WTC11 (cell line): Measurements from ENCODE around the gene PPID. TPM values are rescaled to one million over a fixed set of nuclear protein-coding genes. Genes with fewer than 3 reads are reported as not detected.

Source experiments
- ATAC-seq: fragments of 200-7000 bp; cut with Tn5 transposase; 2 replicates; pipeline ENCODE4 v1.10.0; 2021; ENCODE audit warnings: mild to moderate bottlenecking, moderate library complexity
- CTCF ChIA-PET: fragments of 300-600 bp; sonication (Branson Sonifier 250); formaldehyde crosslinking; loops from one replicate; lab custom pipeline; 2021; ENCODE audit warnings: antibody characterized with exemption; lab: Charles Lee
- POLR2A ChIA-PET: fragments of 350-600 bp; sonication (Branson Sonifier 250); formaldehyde crosslinking; loops from one replicate; lab custom pipeline; 2021; ENCODE audit warnings: antibody characterized with exemption; lab: Charles Lee
- DNase-seq: peaks from one replicate; pipeline ENCODE4 v3.0.0; 2021; ENCODE audit warnings: low spot score
- H3K27ac Mint-ChIP-seq: 2 replicates; pipeline ENCODE4 v1.8.0; 2021; ENCODE audit warnings: mixed read lengths
- H3K27me3 Mint-ChIP-seq: 2 replicates; pipeline ENCODE4 v1.8.0; 2021; ENCODE audit warnings: low read depth, mild to moderate bottlenecking, moderate library complexity, mixed read lengths
- H3K36me3 Mint-ChIP-seq: 2 replicates; pipeline ENCODE4 v1.8.0; 2021; ENCODE audit warnings: mixed read lengths
- H3K4me1 Mint-ChIP-seq: 2 replicates; pipeline ENCODE4 v1.8.0; 2022; ENCODE audit warnings: mixed read lengths
- H3K4me3 Mint-ChIP-seq: 2 replicates; pipeline ENCODE4 v1.8.0; 2021; ENCODE audit warnings: mild to moderate bottlenecking, moderate library complexity, mixed read lengths
- H3K9me3 Mint-ChIP-seq: 2 replicates; pipeline ENCODE4 v1.8.0; 2021; ENCODE audit warnings: mixed read lengths
- AFF4 ChIP-seq: sonication (generic); formaldehyde crosslinking; IDR thresholded peaks from 2 replicates; pipeline ENCODE4 v1.8.1; 2023; ENCODE audit warnings: mild to moderate bottlenecking, missing genetic modification reagents, borderline replicate concordance
- CREM ChIP-seq: sonication (generic); formaldehyde crosslinking; IDR thresholded peaks from 2 replicates; pipeline ENCODE4 v1.8.1; 2022; ENCODE audit warnings: mild to moderate bottlenecking, missing genetic modification reagents, moderate library complexity
- FOXJ3 ChIP-seq: sonication (generic); formaldehyde crosslinking; IDR thresholded peaks from 2 replicates; pipeline ENCODE4 v1.9.0; 2021; ENCODE audit warnings: missing genetic modification reagents, mild to moderate bottlenecking, borderline replicate concordance
- FOXK1 ChIP-seq: sonication (generic); formaldehyde crosslinking; IDR thresholded peaks from 2 replicates; pipeline ENCODE4 v1.8.0; 2022; ENCODE audit warnings: mild to moderate bottlenecking, moderate library complexity, missing genetic modification reagents
- IRF1 ChIP-seq: sonication (generic); formaldehyde crosslinking; IDR thresholded peaks from 2 replicates; pipeline ENCODE4 v1.8.0; 2023; ENCODE audit warnings: missing genetic modification reagents
- MLX ChIP-seq: sonication (generic); formaldehyde crosslinking; IDR thresholded peaks from 2 replicates; pipeline ENCODE4 v1.8.1; 2023; ENCODE audit warnings: mild to moderate bottlenecking, missing genetic modification reagents, moderate library complexity
- NFE2L1 ChIP-seq: sonication (generic); formaldehyde crosslinking; IDR thresholded peaks from 2 replicates; pipeline ENCODE4 v1.8.1; 2023; ENCODE audit warnings: missing genetic modification reagents
- PRDM15 ChIP-seq: sonication (generic); formaldehyde crosslinking; IDR thresholded peaks from 2 replicates; pipeline ENCODE4 v1.8.0; 2022; ENCODE audit warnings: missing genetic modification reagents
- RELA ChIP-seq: sonication (generic); formaldehyde crosslinking; IDR thresholded peaks from 2 replicates; pipeline ENCODE4 v1.8.1; 2022; ENCODE audit warnings: missing genetic modification reagents, mild to moderate bottlenecking, borderline replicate concordance
- SMAD3 ChIP-seq: sonication (generic); formaldehyde crosslinking; IDR thresholded peaks from 2 replicates; pipeline ENCODE4 v1.8.0; 2022; ENCODE audit warnings: missing genetic modification reagents, mild to moderate bottlenecking, borderline replicate concordance
- SMAD4 ChIP-seq: sonication (generic); formaldehyde crosslinking; IDR thresholded peaks from 2 replicates; pipeline ENCODE4 v1.8.0; 2022; ENCODE audit warnings: mild to moderate bottlenecking, missing genetic modification reagents
- SOX15 ChIP-seq: fragments of 250-450 bp; sonication (Bioruptor Pico); IDR thresholded peaks from 2 replicates; pipeline ENCODE4 v1.9.0; 2021; ENCODE audit warnings: mild to moderate bottlenecking
- SP1 ChIP-seq: sonication (generic); formaldehyde crosslinking; conservative IDR thresholded peaks from 2 replicates; pipeline ENCODE4 v1.8.1; 2022; ENCODE audit warnings: missing genetic modification reagents
- STAT6 ChIP-seq: sonication (generic); formaldehyde crosslinking; conservative IDR thresholded peaks from 2 replicates; pipeline ENCODE4 v1.8.1; 2023; ENCODE audit warnings: mild to moderate bottlenecking, low read depth, missing genetic modification reagents, moderate library complexity
- TCF7 ChIP-seq: sonication (generic); formaldehyde crosslinking; IDR thresholded peaks from 2 replicates; pipeline ENCODE4 v1.8.0; 2022; ENCODE audit warnings: mild to moderate bottlenecking, low read depth, missing genetic modification reagents, moderate library complexity
- TP53 ChIP-seq: sonication (generic); formaldehyde crosslinking; IDR thresholded peaks from 2 replicates; pipeline ENCODE4 v1.8.1; 2023; ENCODE audit warnings: mild to moderate bottlenecking, missing genetic modification reagents
- ZBTB43 ChIP-seq: sonication (generic); formaldehyde crosslinking; IDR thresholded peaks from 2 replicates; pipeline ENCODE4 v1.8.1; 2023; ENCODE audit warnings: mild to moderate bottlenecking, missing genetic modification reagents
- ZNF281 ChIP-seq: sonication (generic); formaldehyde crosslinking; IDR thresholded peaks from 2 replicates; pipeline ENCODE4 v1.8.0; 2023; ENCODE audit warnings: mild to moderate bottlenecking, missing genetic modification reagents
- ZNF416 ChIP-seq: fragments of 250-450 bp; sonication (Bioruptor Pico); IDR thresholded peaks from 2 replicates; pipeline ENCODE4 v1.9.0; 2021; ENCODE audit warnings: mild to moderate bottlenecking, inconsistent platforms
- total RNA-seq: library from RNA; stranded (reverse); gene quantifications from 3 replicates; pipeline ENCODE4 v1.2.3, GENCODE V29; 2021

Gene PPID
- total RNA-seq, 1 experiment from 2014 or later = 40.5 TPM

GRCh38 chr4:158704274-158704673, 18.9 kb downstream of the PPID start:
- ChIA-PET POLR2A (no interaction called here), CTCF (interaction anchor here (1.0 kb wide), 1 partner anchor 36 kb away, joined by 5 read pairs; no protein-coding TSS in a partner anchor)
- Mint-ChIP-seq H3K27ac (no peak overlapping the region), H3K4me1 (0 out of 2 replicates have a peak, but pooled peaks cover 3% of the 10 kb centered on the region), H3K4me3 (no peak overlapping the region), H3K9me3 (no peaks in the 10 kb centered on the region), H3K36me3 (peaks cover 13% of the 10 kb centered on the region), H3K27me3 (no peaks in the 10 kb centered on the region; the same call in 1 of the 2 replicates)
- DNase-seq (no peak), ATAC-seq (no peak)
- TF ChIP-seq FOXK1 (no peak), RELA (CRISPR knock-in tag) (no peak), SMAD3 (CRISPR knock-in tag) (no peak), TP53 (no peak), SOX15 (CRISPR knock-in tag) (no peak), CREM (CRISPR knock-in tag) (no peak), TCF7 (no peak), ZBTB43 (CRISPR knock-in tag) (no peak), ZNF416 (CRISPR knock-in tag) (no peak), SMAD4 (CRISPR knock-in tag) (no peak), FOXJ3 (CRISPR knock-in tag) (no peak), NFE2L1 (CRISPR knock-in tag) (no peak), SP1 (CRISPR knock-in tag) (no peak), IRF1 (CRISPR knock-in tag) (no peak), PRDM15 (CRISPR knock-in tag) (no peak), AFF4 (CRISPR knock-in tag) (no peak), STAT6 (CRISPR knock-in tag) (no peak), ZNF281 (CRISPR knock-in tag) (no peak), MLX (no peak)
